SK-N-SH (cell line): ENCODE results near the gene CDKL4.

Experiments
- EP300 ChIP-seq, 2 experiments: IDR thresholded peaks; 2 replicates each; pipeline versions ENCODE4 v1.4.0 to v1.6.1; 2012; ENCODE audit warnings: borderline replicate concordance in 1 of 2, low read depth in 1 of 2, low read length in 1 of 2
- EZH2phosphoT487 ChIP-seq: fragments of 200-600 bp; sonication (generic); IDR thresholded peaks from 2 replicates; pipeline ENCODE4 v1.6.1; 2017; ENCODE audit warnings: low read depth, mixed run types, mild to moderate bottlenecking, antibody characterized with exemption, moderate library complexity, borderline replicate concordance
- GABPA ChIP-seq: IDR thresholded peaks from 2 replicates; pipeline ENCODE4 v1.4.0; 2012; ENCODE audit warnings: low read depth, mild to moderate bottlenecking
- JUND ChIP-seq: IDR thresholded peaks from 2 replicates; pipeline ENCODE4 v1.4.0; 2012
- NFIC ChIP-seq: IDR thresholded peaks from 2 replicates; pipeline ENCODE4 v1.4.0; 2012; ENCODE audit warnings: borderline replicate concordance
- POLR2AphosphoS5 ChIP-seq: IDR thresholded peaks from 2 replicates; pipeline ENCODE4 v1.6.1; 2012; ENCODE audit warnings: low read depth, low read length
- SIN3A ChIP-seq: IDR thresholded peaks from 2 replicates; pipeline ENCODE4 v1.6.1; 2012; ENCODE audit warnings: low read depth, mild to moderate bottlenecking, low read length, moderate library complexity, borderline replicate concordance
- TAF1 ChIP-seq: IDR thresholded peaks from 2 replicates; pipeline ENCODE4 v1.6.1; 2012; ENCODE audit warnings: low read depth, mild to moderate bottlenecking, low read length, moderate library complexity, borderline replicate concordance
- TF ChIP-seq, protein P1 (sequence below): fragments of 200-600 bp; sonication (generic); IDR thresholded peaks from 2 replicates; pipeline ENCODE4 v1.6.1; 2017; ENCODE audit warnings: antibody characterized with exemption, mild to moderate bottlenecking, moderate library complexity
- TF ChIP-seq, protein P2 (sequence below): IDR thresholded peaks from 2 replicates; pipeline ENCODE4 v1.6.1; 2012; ENCODE audit warnings: mild to moderate bottlenecking, low read depth, low read length, moderate library complexity
- TF ChIP-seq, protein P3 (sequence below): fragments of 150-350 bp; IDR thresholded peaks from 2 replicates; pipeline ENCODE4 v1.6.1; 2017; ENCODE audit warnings: antibody characterized with exemption, low read length, low read depth, borderline replicate concordance
- TF ChIP-seq, protein P4 (sequence below): fragments of 150-350 bp; IDR thresholded peaks from 2 replicates; pipeline ENCODE4 v1.6.1; 2016; ENCODE audit warnings: mild to moderate bottlenecking, low read depth, low read length

DNA sequence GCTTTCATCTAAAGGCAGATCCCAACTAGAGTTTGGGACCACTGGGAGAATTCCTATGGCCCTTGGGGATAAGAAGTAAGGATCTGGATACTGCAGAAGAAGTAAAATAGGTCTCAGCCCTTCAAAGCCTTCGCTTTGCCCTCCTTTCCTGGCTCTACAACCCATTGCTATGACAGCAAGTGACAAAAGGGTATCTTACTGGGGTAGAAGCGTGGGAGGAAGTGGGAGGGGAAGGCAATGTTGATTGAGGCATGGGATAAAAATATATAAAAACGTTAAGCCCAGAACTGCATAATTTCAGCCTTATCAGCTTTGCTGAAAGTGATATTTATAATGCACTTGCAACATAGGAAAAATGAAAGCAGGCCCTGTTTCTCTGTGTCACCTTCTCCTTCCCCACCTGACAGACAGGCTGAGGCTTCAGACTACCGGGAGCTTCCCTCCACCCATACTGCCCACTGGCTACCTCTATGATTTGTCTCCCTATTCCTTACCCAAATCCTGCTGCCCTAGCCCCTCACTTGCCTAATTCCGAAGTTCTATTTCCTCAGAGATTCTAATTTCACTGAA lies 108.0 kb downstream of the CDKL4 start:
- TF ChIP-seq EP300 (IDR thresholded peaks at IDR 0.05; ENCODE audit: borderline replicate concordance in 1 of 2, low read depth in 1 of 2, low read length in 1 of 2) = no peak
- TF ChIP-seq POLR2AphosphoS5 = no peak
- TF ChIP-seq, protein P1, sequence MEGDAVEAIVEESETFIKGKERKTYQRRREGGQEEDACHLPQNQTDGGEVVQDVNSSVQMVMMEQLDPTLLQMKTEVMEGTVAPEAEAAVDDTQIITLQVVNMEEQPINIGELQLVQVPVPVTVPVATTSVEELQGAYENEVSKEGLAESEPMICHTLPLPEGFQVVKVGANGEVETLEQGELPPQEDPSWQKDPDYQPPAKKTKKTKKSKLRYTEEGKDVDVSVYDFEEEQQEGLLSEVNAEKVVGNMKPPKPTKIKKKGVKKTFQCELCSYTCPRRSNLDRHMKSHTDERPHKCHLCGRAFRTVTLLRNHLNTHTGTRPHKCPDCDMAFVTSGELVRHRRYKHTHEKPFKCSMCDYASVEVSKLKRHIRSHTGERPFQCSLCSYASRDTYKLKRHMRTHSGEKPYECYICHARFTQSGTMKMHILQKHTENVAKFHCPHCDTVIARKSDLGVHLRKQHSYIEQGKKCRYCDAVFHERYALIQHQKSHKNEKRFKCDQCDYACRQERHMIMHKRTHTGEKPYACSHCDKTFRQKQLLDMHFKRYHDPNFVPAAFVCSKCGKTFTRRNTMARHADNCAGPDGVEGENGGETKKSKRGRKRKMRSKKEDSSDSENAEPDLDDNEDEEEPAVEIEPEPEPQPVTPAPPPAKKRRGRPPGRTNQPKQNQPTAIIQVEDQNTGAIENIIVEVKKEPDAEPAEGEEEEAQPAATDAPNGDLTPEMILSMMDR = no peak
- TF ChIP-seq, protein P2, sequence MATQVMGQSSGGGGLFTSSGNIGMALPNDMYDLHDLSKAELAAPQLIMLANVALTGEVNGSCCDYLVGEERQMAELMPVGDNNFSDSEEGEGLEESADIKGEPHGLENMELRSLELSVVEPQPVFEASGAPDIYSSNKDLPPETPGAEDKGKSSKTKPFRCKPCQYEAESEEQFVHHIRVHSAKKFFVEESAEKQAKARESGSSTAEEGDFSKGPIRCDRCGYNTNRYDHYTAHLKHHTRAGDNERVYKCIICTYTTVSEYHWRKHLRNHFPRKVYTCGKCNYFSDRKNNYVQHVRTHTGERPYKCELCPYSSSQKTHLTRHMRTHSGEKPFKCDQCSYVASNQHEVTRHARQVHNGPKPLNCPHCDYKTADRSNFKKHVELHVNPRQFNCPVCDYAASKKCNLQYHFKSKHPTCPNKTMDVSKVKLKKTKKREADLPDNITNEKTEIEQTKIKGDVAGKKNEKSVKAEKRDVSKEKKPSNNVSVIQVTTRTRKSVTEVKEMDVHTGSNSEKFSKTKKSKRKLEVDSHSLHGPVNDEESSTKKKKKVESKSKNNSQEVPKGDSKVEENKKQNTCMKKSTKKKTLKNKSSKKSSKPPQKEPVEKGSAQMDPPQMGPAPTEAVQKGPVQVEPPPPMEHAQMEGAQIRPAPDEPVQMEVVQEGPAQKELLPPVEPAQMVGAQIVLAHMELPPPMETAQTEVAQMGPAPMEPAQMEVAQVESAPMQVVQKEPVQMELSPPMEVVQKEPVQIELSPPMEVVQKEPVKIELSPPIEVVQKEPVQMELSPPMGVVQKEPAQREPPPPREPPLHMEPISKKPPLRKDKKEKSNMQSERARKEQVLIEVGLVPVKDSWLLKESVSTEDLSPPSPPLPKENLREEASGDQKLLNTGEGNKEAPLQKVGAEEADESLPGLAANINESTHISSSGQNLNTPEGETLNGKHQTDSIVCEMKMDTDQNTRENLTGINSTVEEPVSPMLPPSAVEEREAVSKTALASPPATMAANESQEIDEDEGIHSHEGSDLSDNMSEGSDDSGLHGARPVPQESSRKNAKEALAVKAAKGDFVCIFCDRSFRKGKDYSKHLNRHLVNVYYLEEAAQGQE = no peak
- TF ChIP-seq NFIC = no peak
- TF ChIP-seq, protein P3, sequence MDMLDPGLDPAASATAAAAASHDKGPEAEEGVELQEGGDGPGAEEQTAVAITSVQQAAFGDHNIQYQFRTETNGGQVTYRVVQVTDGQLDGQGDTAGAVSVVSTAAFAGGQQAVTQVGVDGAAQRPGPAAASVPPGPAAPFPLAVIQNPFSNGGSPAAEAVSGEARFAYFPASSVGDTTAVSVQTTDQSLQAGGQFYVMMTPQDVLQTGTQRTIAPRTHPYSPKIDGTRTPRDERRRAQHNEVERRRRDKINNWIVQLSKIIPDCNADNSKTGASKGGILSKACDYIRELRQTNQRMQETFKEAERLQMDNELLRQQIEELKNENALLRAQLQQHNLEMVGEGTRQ = no peak
- TF ChIP-seq EZH2phosphoT487 = no peak
- no peak for TF ChIP-seq GABPA
- TF ChIP-seq, protein P4, sequence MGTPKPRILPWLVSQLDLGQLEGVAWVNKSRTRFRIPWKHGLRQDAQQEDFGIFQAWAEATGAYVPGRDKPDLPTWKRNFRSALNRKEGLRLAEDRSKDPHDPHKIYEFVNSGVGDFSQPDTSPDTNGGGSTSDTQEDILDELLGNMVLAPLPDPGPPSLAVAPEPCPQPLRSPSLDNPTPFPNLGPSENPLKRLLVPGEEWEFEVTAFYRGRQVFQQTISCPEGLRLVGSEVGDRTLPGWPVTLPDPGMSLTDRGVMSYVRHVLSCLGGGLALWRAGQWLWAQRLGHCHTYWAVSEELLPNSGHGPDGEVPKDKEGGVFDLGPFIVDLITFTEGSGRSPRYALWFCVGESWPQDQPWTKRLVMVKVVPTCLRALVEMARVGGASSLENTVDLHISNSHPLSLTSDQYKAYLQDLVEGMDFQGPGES = no peak
- TF ChIP-seq SIN3A = no peak
- no peak for TF ChIP-seq JUND
- TF ChIP-seq TAF1 = no peak
